ENCODE results near the gene RYR1.

GRCh38 chr19:38599722-38600121, 166.2 kb downstream of the RYR1 start:
- TF ChIP-seq CTCF (IDR thresholded peaks at IDR 0.05) (no peak), ZFX (IDR thresholded peaks at IDR 0.05; ENCODE audit: borderline replicate concordance) (no peak)

Measured in 22Rv1 (cell line).